ENCODE results near the gene TNS3.

Gene TNS3

DNA sequence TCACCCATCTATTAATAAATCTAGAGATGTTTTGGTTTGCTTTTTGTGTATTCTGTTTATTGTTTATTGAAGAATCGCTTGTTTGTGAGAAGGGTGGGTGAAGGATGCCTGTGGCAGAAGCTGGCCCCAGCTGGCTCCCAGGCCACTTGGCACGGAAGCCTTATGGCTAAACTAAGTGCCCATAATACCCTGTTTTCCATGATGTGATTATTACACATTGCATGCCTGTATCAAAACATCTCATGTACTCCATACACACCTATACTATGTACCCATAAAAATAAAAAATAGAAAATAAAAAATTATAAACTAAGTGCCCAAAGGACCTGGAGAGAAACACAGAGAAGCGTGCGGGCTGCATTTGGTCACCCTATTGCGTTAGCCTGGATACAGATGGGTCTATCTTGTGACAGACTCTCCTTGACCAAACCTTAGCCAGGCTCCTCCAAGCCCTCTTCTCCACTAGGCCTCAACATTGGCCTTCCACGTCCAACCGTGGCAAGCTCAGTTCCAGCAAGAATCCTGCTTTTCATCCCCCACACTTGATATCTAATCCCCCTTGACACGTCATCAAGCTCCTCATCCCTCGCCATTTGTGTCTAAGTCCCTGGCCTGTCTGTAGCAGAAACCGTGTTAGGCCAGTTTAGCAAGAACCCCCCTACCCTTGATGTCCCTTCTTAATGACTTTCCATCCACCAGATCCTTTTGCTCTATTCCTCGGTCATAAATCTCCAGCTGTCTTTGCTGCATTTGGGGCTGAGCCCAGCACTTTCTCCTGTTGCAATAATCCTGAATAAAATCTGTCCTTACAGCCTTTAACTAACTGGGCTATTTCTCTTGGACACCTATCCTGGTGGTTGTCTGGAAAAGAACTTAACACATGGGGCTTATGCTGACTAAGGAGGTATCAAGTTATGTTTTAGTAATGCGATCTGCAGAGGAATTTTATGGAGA is 245.2 kb downstream of the TNS3 start:
- no peak for DNase-seq (ENCODE audit: extremely low read depth in 1 of 2, low read depth in 1 of 2)

DNA sequence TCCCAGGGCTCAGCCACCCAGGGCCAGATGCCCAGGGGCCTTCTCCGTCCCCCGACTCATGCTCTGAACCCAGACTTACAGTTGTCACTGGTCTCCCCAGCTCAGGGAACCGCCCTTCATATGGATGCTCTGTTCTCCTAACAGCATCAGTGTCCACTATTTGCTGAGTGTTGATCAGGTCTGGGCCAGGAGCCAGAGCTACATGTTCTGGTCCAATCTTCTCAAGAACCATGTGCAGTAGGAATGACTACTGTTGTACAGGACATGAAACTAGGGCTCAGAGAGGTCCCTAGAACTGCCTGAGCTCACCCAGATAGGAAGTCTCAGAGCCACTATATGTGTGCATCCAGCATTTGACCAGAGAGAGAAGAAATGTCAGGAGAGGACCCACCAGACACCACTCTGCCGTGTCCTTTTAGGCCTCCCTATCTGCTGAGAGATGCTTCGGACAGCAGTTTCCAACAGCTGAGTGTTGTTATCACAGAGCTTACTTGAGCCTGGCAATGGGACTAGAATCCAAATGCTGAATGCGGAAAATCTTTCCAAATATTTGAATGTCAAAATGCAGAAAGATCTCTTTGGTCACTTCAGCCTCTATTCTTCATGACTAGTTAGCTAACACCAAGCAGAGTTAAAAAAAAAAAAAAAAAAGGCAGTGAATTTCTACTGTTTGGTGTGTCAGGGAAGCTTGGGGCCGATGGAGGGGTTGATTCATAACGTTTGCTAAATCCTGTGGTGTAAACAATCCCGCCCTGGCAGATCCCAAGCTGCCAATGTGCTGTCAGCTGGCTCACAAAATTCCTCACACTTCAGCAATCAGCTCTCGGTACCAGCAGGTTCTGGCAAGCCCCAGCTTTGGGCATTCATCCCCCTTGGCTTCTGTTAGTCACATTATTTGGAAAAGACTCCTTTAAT is 246.1 kb downstream of the TNS3 start:
- DNase-seq (ENCODE audit: extremely low read depth in 1 of 2, low read depth in 1 of 2), result no peak

DNA sequence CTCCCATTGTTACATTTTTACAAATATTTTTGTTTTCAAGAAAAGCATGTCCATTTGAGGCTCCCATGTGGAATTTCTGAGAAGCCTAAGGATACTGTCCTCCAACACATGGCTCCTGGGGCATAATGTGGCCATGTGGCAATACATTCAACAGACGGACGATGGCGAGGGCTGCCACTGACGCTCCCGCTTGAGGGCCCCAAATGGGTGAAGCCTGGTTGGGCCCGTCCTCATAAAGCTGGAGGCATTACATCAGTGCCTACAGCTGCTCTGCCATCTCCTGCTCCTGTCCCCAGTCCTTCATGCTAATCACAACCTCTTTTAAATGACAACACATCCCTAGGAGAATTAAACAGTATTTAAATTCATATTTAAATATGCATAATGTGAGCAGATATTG is 246.8 kb downstream of the TNS3 start:
- DNase-seq (ENCODE audit: extremely low read depth in 1 of 2, low read depth in 1 of 2), result no peak

DNA sequence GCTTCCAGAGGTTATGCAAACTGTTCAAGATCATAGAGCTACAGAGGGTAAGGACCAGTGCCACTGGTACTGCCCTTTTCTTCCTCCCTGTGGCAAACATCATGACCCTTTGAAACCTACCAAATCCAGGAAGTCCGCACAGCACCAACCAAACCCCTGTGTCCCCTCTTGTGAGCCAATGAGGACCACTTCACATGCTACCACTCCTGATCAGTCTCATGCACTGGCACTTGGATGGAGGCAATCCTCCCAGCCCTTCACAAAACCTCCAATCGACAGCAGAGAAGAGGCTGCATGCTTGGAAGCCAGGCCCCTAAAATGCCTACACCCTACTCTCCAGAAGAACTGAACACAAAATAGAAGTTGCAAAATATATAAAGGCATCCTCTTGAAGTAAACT is 248.0 kb downstream of the TNS3 start:
- no peak for DNase-seq (ENCODE audit: extremely low read depth in 1 of 2, low read depth in 1 of 2)

DNA sequence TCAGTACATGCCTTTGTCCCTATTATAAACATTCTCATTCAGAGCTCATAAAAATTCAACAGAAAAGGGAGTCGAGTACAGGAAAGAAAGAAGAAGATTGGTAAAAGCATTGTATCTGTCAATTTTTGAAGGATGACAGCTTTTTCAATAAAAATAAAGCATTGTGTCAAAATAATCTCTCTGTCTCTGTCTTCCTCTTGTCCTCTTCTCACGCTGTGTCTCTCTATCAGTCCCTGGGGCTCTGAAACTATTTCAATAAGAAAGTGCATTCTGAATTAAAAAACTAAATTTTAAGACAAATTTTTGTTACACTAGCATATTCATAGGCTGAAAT is 248.4 kb downstream of the TNS3 start:
- DNase-seq (ENCODE audit: extremely low read depth in 1 of 2, low read depth in 1 of 2), result no peak

DNA sequence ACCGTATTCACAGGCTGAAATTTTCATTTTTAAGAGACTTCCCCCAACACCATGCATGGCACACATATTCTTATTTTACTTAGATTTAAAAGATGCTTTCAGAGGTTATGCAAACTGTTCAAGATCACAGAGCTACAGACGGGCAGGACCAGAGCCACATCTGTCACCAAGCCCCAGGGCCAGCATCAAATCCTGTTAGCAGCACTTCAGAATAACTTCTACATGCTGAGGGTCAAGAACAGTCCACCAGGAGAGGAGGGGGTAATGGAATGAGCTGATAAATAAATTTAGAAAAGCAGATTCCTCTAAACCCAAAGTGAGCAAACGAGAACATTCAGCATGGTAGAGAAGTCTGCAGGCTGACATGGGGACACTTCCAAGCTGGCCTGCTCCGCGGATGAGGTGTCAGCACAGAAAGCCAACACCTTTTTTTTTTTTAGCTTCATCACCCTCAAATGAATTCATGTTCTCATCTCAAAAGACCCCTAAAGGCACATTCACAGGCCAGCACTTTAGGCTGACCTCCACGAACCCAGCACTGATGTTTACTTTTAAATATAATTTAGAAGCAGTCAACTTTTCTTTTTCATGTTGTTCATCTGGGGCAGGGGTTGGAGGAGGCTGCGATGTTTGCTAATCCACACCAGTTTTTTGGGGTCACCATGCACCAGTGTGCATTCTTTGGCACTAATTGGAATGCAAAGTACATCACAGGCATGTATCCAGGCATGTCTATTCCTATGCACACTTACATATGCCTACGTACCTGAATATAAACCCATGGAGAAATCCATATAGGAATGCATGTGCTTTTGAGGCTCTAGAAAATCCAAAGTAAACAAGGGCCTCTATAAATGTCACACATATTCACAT is 249.0 kb downstream of the TNS3 start:
- DNase-seq (ENCODE audit: extremely low read depth in 1 of 2, low read depth in 1 of 2), result no peak

DNA sequence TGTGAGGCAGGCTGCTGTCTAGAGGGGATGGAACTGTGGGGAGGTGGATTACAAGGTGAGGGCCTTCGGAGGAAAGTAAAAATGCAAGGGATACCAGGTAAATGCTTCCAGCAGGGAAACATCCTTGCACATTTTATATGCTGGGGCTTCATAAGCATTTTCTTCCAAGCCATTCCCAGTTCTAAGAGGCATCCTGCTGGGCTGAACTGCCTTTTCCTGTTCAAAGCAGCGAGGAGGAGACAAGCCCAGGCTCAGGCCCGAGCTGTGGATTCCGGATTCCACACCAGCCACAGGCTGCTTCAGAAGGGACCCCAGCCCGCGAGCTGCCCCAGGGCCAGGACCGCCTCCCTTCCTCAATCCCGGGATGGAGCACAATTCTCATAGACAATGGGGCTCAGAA is 249.7 kb downstream of the TNS3 start:
- no peak for DNase-seq (ENCODE audit: extremely low read depth in 1 of 2, low read depth in 1 of 2)

DNA sequence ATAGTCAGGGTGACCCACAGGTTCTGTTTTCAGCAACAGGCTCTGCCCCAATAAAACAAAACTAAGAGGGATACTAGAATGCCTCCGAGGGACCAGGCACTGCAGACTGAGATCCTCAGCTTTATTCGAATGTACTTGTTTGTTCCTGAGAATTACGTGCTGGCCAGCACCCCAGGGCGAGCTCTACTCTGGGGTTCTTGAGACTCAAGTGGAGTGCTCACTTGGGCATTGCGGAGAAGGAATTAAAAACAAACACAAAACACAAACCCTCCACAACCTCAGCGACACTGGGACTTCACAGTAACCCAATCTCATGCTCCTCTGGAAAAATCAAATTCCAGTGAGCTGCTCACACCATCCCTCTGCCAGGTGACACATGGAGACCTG is 250.7 kb downstream of the TNS3 start:
- no peak for DNase-seq (ENCODE audit: extremely low read depth in 1 of 2, low read depth in 1 of 2)

DNA sequence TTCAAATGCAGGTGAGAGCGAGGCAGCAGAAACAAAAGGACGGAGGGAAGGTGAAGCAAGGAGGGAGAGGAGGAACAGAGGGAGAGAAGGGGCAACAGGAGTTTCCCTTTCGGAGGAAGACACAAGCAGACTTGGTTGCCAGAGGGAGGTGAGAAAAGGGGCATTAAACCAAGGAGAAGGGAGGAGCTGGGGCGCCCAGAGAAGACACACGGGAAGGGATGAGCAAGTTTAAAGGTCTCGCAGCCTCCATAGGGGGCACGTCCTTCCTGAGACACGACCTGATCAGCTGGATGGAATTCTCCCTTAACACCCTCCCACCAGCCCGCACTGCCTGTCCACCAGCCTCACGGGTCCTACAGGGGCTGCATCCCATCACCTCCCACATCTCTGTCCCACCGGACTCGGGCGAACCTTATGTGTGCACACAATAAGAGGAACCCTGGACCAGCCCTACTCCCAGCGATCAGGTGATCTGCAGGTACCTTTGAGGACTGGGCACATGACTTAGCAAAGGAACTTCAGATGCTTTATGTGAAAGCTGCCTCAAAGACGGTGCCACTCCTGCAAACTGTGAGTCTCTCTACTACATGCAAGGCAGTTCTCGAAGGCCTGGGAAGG is 251.2 kb downstream of the TNS3 start:
- no peak for DNase-seq (ENCODE audit: extremely low read depth in 1 of 2, low read depth in 1 of 2)

DNA sequence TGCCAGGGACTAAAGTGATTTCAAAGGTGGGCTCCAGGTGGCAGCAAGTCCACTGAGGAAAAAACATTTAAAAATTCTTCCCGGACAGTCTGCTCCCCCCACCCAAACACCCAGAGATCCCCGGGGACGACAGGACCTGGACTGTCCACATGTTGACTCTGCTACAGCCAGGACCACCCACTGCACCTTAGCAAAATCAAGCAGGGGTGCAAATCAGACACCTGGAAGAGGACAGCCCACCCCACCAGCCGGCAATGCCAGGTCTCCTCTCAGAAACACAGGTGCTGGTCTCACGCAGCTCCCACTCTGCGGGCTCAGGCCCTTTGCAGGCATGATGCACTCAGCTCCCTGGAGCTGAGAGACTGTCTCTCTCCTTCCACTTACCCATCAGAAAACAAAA is 251.9 kb downstream of the TNS3 start:
- DNase-seq (ENCODE audit: extremely low read depth in 1 of 2, low read depth in 1 of 2), result no peak

DNA sequence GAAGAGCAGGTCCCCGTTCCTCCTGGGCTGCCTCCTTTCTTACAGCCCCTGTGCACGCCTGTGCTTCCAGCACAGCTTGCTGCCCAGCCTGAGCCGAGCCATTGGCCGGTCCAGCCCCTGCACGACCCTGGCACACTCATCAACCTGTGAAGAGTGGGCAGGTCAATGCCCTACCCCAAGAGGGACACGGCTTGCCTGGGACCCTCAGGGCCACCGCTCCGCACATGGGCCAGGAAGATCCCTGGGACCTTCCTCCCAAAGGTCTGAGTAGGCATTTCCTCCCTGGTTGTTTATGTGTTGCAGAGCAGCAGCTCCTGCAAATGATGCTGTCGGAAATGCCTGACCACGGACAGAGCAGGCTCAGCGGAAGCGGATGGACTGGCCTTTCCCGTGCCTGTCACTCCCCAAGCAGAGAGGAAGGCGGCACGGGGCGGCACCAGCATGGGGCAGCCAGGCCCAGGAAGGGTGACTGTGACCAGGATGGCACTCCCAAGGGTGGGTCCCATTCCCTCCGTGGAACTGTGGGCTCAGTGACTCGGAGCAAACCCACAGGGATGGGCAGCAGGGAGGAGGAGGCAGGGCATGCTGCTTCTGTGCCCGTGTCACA is 252.5 kb downstream of the TNS3 start:
- DNase-seq (ENCODE audit: extremely low read depth in 1 of 2, low read depth in 1 of 2), result no peak

DNA sequence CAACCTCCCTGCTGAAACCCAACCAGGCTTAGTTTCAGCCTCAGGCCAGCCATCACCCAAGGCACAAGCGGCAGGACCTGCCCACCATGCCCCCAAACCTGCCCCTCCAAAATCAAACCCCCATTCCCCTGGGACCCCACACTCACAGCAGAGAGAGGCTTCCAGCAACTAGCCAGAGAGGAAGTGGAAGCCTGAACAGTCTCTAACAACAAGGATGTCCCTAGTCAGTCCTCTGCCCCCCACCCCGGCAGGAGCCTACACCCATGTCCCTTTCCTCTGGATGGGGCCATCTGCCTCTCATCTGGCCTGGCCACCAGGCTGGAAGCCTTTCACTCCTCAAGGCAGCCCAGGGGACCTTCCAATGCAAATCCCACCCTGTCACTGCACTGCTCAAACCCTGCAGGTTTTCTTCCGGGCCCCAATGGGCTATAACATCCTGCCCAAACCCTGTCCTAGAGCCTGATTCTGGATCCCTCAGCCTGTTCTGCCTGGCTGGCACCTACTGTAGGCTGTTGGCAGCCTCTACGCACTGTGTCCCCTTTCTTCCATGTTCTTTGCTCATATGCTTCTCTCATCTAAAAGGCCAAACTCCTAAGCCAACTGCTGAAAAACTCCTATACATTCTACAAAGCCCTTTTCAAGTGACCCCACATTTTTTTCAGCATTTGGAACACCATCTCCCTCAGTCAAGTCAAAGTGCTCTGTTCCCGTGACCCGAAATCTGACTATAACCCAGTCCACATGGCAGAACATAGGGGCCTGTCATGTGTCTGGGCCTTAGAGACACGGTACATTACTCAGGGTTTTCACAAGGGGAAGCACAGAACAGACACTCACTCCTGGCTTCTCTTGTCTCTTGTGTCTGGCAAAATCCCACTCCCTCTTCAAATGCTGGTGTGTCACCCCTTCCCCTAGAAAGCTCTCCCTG is 253.3 kb downstream of the TNS3 start:
- no peak for DNase-seq (ENCODE audit: extremely low read depth in 1 of 2, low read depth in 1 of 2)

DNA sequence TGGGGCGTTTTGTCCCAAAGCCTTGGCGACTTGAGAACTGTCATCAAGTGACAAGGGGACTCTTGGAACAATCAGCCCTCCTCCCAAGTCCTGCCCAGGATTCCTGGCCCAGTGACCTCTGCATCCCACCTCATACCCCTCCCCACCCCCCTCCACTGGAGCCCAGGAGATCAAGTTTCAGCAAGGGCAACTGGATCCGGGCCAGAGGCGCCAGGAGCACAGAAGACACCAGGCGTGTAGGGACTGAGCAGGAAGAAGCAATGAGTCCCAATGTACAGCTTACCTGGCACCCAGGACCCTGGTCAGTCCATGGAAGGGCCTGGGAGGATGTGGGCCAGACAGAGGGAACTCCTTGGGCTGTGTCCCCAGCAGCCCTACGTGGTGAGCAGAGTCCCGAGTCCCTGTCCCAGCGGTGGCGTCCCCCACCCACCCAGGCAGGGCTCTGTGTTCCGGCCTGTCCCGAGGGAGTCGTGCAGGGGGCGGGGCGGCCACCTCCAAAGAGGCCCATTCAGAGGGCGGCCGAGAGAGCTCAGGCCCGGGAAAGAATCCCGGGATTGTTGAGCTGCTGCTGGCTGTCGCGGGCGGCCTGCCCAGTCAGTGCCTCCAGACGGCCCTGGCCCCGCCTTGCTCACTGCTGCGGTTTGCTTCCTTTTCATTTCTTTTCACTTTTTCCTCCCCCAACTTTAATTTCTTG is 254.1 kb downstream of the TNS3 start:
- no peak for DNase-seq (ENCODE audit: extremely low read depth in 1 of 2, low read depth in 1 of 2)

DNA sequence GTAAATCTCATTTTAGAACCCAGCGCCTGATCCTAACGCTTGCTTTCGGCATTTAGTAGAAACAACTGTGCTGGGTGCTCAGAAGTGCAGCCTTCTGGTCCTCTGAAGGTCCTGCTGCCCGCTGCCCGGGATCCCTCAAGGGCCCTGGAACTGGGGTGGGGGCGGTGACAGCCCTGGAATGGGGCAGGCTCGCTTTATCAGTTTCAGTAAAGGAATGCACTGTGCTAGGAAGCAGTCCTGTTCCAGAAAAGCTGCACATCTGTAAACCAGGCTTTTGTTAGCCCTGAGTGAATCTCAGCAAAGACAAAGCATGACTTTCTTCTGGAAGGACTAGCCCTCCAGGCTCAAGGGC is 254.6 kb downstream of the TNS3 start:
- DNase-seq (ENCODE audit: extremely low read depth in 1 of 2, low read depth in 1 of 2), result no peak

DNA sequence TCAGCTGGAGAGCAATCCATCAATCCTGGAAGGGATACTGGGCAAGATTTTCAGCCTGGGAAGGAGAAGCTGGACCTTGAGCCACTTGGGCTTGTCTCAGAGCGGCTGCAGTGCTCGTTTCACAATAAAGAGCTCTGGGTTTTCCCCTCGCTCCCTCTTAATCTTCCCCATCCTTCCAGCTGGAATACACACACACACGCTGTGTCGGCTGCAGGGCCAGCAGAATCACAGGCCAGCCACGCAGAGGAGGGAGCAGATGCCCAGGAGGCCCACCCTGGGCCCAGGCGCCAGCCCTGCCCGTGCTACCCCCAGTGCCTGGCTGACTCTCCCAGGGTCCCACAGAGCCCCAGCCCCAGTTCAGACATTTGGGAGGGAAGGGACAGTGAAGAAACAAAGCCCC is 255.1 kb downstream of the TNS3 start:
- DNase-seq (ENCODE audit: extremely low read depth in 1 of 2, low read depth in 1 of 2), result no peak

DNA sequence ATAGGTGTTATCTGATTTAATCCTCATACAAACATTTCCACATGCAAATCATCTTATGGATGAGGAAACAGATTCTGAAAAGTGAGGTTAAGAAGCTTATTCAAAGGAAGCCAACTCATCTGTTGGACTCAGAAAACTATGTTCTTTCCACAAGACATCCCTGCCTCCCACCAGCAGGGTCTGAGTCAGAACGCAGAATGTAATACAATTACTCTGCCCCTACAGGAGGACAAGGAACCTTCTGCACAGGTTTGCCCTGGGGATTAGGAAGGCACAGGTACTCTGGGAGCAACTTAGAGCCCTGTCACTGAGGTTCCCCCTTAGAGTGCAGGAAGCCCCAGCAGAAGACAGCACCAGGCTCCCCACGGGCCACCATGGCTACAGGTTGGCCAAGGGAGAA is 255.7 kb downstream of the TNS3 start:
- no peak for DNase-seq (ENCODE audit: extremely low read depth in 1 of 2, low read depth in 1 of 2)

DNA sequence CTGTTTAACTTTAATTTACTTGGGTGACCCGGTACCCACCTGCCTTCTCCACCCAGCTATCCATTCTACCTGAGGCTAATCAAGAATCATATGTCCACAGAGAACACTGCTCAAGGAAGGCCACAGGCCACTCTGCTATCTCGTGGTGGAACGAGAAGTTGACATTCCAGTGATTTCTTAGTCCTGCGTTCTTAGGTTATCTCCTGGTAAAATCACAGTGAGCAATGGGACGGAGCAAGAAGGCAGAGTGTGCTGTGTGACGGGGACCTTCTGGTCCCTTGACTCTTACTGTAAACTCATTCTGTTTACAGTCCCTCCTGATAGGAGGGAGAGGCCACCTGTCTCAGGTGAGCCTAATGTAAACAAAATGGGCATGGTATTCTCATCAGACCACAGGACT is 256.6 kb downstream of the TNS3 start:
- no peak for DNase-seq (ENCODE audit: extremely low read depth in 1 of 2, low read depth in 1 of 2)

DNA sequence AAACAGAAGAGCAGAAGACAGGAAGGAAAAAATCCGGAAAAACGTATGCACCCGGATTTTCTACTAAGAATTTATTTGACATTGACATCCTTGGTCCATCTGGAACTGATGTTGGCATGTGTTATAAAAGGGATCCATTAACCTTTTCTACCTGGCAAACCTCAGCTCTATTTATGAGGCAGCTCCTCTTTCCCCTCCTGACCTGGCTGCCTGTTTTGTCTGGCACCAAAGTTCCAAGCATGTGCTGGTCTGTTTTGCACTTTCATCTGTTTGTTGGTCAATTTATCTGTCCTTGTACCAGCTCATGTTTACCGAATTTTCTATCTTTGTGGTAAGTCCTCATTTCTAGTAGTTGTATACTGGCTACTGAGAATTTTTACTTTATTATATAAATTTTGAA is 258.0 kb downstream of the TNS3 start:
- DNase-seq (ENCODE audit: extremely low read depth in 1 of 2, low read depth in 1 of 2), result no peak

DNA sequence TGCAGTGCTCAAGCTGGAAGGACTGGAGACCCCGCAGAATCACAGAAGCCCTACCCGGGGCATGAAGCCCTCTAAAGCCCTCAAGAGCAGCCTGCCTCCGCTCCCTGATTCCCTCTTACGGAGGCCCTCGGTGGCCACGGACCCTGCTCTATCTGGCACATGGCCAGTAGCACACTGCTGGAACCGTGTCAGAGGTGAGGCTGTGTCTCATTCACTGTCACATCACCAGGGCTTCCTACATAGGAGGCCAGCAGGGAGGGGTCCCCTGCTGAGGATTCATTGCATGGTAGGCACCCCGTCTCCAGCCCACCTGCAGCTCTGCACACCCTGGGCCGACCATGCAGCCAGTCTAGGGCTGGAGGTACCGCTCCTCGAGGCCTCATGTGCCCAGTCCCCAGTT is 259.2 kb downstream of the TNS3 start:
- no peak for DNase-seq (ENCODE audit: extremely low read depth in 1 of 2, low read depth in 1 of 2)

Data from activated CD8-positive, alpha-beta memory T cell treated with anti-CD3 and anti-CD28 coated beads for 1 hour (primary cell).